ENCODE data around the gene LAMTOR1.

GRCh38 chr11:72103754-72104167 is 664 bp upstream of the LAMTOR1 start:
- TF ChIP-seq, protein P1, sequence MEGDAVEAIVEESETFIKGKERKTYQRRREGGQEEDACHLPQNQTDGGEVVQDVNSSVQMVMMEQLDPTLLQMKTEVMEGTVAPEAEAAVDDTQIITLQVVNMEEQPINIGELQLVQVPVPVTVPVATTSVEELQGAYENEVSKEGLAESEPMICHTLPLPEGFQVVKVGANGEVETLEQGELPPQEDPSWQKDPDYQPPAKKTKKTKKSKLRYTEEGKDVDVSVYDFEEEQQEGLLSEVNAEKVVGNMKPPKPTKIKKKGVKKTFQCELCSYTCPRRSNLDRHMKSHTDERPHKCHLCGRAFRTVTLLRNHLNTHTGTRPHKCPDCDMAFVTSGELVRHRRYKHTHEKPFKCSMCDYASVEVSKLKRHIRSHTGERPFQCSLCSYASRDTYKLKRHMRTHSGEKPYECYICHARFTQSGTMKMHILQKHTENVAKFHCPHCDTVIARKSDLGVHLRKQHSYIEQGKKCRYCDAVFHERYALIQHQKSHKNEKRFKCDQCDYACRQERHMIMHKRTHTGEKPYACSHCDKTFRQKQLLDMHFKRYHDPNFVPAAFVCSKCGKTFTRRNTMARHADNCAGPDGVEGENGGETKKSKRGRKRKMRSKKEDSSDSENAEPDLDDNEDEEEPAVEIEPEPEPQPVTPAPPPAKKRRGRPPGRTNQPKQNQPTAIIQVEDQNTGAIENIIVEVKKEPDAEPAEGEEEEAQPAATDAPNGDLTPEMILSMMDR (conservative IDR thresholded peaks at IDR 0.05; ENCODE audit: low read depth, low read length): no peak
- no peak for TF ChIP-seq EZH2 (IDR thresholded peaks at IDR 0.05; ENCODE audit: low read length, unreplicated experiment)
